PC-3 (cell line): ENCODE measurements around the gene CA5B. TPM values are rescaled to one million over a fixed set of nuclear protein-coding genes. Genes with fewer than 3 reads are reported as not detected.
"Not testable (repeated sequence)": the region's sequence is repeated elsewhere in the genome, so short reads cannot be mapped to it uniquely, and the experiment has no call there.

Experiments
- ATAC-seq: fragments of 200-7000 bp; cut with Tn5 transposase; 2 replicates; pipeline ENCODE4 v1.9.1; 2020; ENCODE audit warnings: mild to moderate bottlenecking, moderate library complexity
- BruUV-seq: library from RNA; stranded (reverse); fragments of 400-500 nt; replicated peaks from 2 replicates; lab custom pipeline; 2021; lab: Mats Ljungman, UMichigan
- CTCF ChIA-PET: fragments of 300-600 bp; sonication (Branson Sonifier 250); formaldehyde crosslinking; loops from one replicate; lab custom pipeline; 2022; ENCODE audit warnings: antibody characterized with exemption; lab: Charles Lee
- POLR2A ChIA-PET: fragments of 300-600 bp; sonication (Branson Sonifier 250); formaldehyde crosslinking; loops from one replicate; lab custom pipeline; 2022; ENCODE audit warnings: antibody characterized with exemption; ENCODE audit not compliant: unreplicated experiment; lab: Charles Lee
- DNase-seq: peaks from one replicate; pipeline ENCODE4 v3.0.0-alpha.2; 2015
- H2AFZ ChIP-seq: fragments of 300-600 bp; sonication (generic); 2 replicates; pipeline ENCODE4 v1.6.0; 2016; ENCODE audit warnings: antibody characterized with exemption, low read length
- H3F3A ChIP-seq: fragments of 300-600 bp; sonication (generic); one replicate; pipeline ENCODE4 v1.6.0; 2017; ENCODE audit warnings: antibody characterized with exemption, low read length, control low read depth, mild to moderate bottlenecking; ENCODE audit not compliant: unreplicated experiment
- H3K27ac ChIP-seq: fragments of 300-600 bp; sonication (generic); 2 replicates; pipeline ENCODE4 v1.5.1; 2016; ENCODE audit warnings: mild to moderate bottlenecking, low read length
- H3K27me3 ChIP-seq: fragments of 300-600 bp; sonication (generic); 2 replicates; pipeline ENCODE4 v1.6.1; 2016; ENCODE audit warnings: low read length, mixed read lengths
- H3K36me3 ChIP-seq: fragments of 300-600 bp; sonication (generic); 2 replicates; pipeline ENCODE4 v1.6.1; 2016; ENCODE audit warnings: low read depth, mixed run types, low read length, mixed read lengths
- H3K4me1 ChIP-seq: fragments of 300-600 bp; sonication (generic); 2 replicates; pipeline ENCODE4 v1.5.1; 2016; ENCODE audit warnings: low read length; ENCODE audit not compliant: insufficient read depth
- H3K4me2 ChIP-seq: fragments of 300-600 bp; sonication (generic); 2 replicates; pipeline ENCODE4 v1.6.0; 2016; ENCODE audit warnings: low read length
- H3K4me3 ChIP-seq: fragments of 300-600 bp; sonication (generic); 2 replicates; pipeline ENCODE4 v1.5.1; 2016; ENCODE audit warnings: mild to moderate bottlenecking, low read length, mixed read lengths
- H3K79me2 ChIP-seq: fragments of 300-600 bp; sonication (generic); 2 replicates; pipeline ENCODE4 v1.6.1; 2017; ENCODE audit warnings: low read length, mixed read lengths
- H3K9ac ChIP-seq: fragments of 300-600 bp; sonication (generic); 2 replicates; pipeline ENCODE4 v1.6.0; 2016; ENCODE audit warnings: mild to moderate bottlenecking, low read length
- H3K9me2 ChIP-seq: fragments of 300-600 bp; sonication (generic); replicated peaks from 2 replicates; pipeline ENCODE4 v1.6.1; 2016; ENCODE audit warnings: mixed run types, low read length, mixed read lengths
- H3K9me3 ChIP-seq: fragments of 300-600 bp; sonication (generic); 2 replicates; pipeline ENCODE4 v1.6.1; 2016; ENCODE audit warnings: low read length, mixed read lengths
- H4K20me1 ChIP-seq: fragments of 300-600 bp; sonication (generic); 2 replicates; pipeline ENCODE4 v1.6.1; 2016; ENCODE audit warnings: low read length, mixed read lengths
- CTCF ChIP-seq: fragments of 300-600 bp; sonication (generic); conservative IDR thresholded peaks from 2 replicates; pipeline ENCODE4 v1.5.1; 2017; ENCODE audit warnings: antibody characterized with exemption, low read depth, mild to moderate bottlenecking, low read length
- EZH2 ChIP-seq: fragments of 300-600 bp; sonication (generic); IDR thresholded peaks from one replicate; pipeline ENCODE4 v1.6.1; 2017; ENCODE audit warnings: antibody characterized with exemption, mild to moderate bottlenecking, low read length; ENCODE audit not compliant: unreplicated experiment
- EZH2phosphoT487 ChIP-seq: fragments of 300-600 bp; sonication (generic); IDR thresholded peaks from 2 replicates; pipeline ENCODE4 v1.6.1; 2018; ENCODE audit warnings: mild to moderate bottlenecking, antibody characterized with exemption, low read length, borderline replicate concordance
- intact Hi-C: fragments of 100-400 bp; cut with micrococcal nuclease; formaldehyde crosslinking; loops from 2 replicates; pipeline ENCODE4 v1.9.0; 2023
- total RNA-seq: library from RNA; depleted of rRNA; stranded (reverse); fragments of >200 nt; gene quantifications from 2 replicates; pipeline ENCODE4 v1.2.3, GENCODE V29; 2014

CA5B gene
- total RNA-seq, 1 experiment from 2014 or later = 8.5 TPM

DNA sequence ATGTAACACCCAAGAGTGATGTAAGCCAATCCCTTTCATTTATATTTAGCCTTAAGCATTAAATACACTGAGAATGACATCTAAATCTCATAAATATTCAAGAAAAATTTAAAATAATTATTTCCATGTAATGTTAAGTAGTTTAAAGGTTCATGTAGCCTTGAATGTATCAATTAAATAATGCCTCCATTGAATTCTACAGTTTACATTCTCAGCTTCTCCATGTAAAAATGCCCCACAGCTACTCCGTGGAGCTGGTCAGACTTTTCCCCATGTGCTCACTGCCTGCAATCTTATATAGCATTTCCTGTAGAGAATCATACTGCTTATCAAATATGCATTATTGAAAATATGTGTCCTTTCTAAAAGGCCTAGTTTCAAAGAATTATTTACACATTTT, 91.1 kb downstream of the CA5B start:
- Histone ChIP-seq H3K27ac (no peak overlapping the region), H3K4me1 (no peaks in the 10 kb centered on the region), H3K9me3 (no peaks in the 10 kb centered on the region), H3K9me2 (no peaks in the 10 kb centered on the region), H3F3A (no peaks in the 10 kb centered on the region), H3K36me3 (peaks cover 5% of the 10 kb centered on the region; the same call in 1 of the 2 replicates), H3K79me2 (no peaks in the 10 kb centered on the region), H2AFZ (no peak overlapping the region), H3K4me3 (no peak overlapping the region), H3K9ac (no peak overlapping the region), H3K4me2 (no peak overlapping the region), H3K27me3 (no peaks in the 10 kb centered on the region), H4K20me1 (no peaks in the 10 kb centered on the region)
- no TSS peak for BruUV-seq
- intact Hi-C loops = no loop called here
- TF ChIP-seq CTCF = no peak
- no peak for TF ChIP-seq EZH2
- no peak for TF ChIP-seq EZH2phosphoT487
- ChIA-PET POLR2A (no interaction called here), CTCF (no interaction called here)
- no peak for ATAC-seq
- DNase-seq = no peak

DNA sequence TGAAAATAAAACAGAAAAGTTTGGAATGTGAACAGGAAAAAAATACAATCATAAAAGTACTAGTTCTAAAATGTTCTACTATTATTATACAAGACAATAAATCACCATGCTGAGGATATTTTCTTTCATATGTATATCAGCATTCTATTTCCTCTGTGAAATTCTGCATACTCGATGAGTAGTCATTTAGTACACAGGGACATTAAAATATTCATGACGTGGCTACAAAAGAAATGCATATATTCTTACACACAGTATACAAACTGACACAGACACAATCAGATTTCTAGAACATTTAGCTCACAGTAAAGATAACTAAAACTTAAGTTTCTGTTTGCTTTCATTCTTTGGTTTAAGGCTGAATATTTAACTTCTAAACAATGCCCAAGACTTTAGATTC, 93.3 kb downstream of the CA5B start:
- POLR2A ChIA-PET, H3F3A ChIP-seq, H3K4me1 ChIP-seq, BruUV-seq, intact Hi-C loops, DNase-seq, CTCF ChIA-PET, H3K79me2 ChIP-seq, H3K9me3 ChIP-seq, H3K27ac ChIP-seq, H3K36me3 ChIP-seq, H2AFZ ChIP-seq, H3K9ac ChIP-seq, ATAC-seq, H3K4me3 ChIP-seq, H3K27me3 ChIP-seq, H3K4me2 ChIP-seq, H4K20me1 ChIP-seq, H3K9me2 ChIP-seq: not testable (repeated sequence)

DNA sequence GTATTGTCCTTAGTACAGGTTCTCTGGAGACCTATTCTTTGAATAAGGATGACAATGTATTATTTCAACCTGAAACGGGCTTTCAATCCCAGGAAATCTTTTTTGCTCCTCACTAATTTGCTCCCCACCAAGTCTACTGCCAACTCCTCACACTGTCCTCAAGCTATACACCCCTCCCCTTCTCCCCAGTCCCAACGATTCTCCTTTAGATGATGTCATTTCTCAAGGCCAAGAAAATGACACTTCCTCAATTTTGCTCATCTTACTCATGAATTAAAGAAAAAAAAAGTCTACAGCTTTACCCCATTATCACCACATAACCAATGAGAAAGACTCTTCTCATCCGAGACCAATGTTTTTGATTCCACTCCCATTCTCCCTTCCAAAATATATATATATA, 96.0 kb downstream of the CA5B start:
- Histone ChIP-seq H3F3A (no peaks in the 10 kb centered on the region), H3K27ac (no peak overlapping the region), H3K79me2 (no peaks in the 10 kb centered on the region), H3K27me3 (no peaks in the 10 kb centered on the region), H3K9me2 (no peaks in the 10 kb centered on the region), H4K20me1 (no peaks in the 10 kb centered on the region), H2AFZ (no peak overlapping the region), H3K36me3 (no peaks in the 10 kb centered on the region; the same call in 1 of the 2 replicates), H3K4me2 (no peak overlapping the region), H3K4me3 (no peak overlapping the region), H3K9me3 (no peaks in the 10 kb centered on the region), H3K9ac (no peak overlapping the region), H3K4me1 (no peaks in the 10 kb centered on the region)
- TF ChIP-seq CTCF (no peak), EZH2phosphoT487 (no peak), EZH2 (no peak)
- ATAC-seq (no peak), DNase-seq (no peak)
- ChIA-PET CTCF (no interaction called here), POLR2A (no interaction called here)
- BruUV-seq = no TSS peak
- intact Hi-C loops = no loop called here
